ENCODE data around the gene CHD5. TPM values are rescaled to one million over a fixed set of nuclear protein-coding genes. Genes with fewer than 3 reads are reported as not detected.

CHD5 gene
- total and polyA plus RNA-seq, 2 of the 4 experiments (the other 2 are of a cell fraction) = under 0.01 to 0.09 TPM

- TF ChIP-seq, protein P1, sequence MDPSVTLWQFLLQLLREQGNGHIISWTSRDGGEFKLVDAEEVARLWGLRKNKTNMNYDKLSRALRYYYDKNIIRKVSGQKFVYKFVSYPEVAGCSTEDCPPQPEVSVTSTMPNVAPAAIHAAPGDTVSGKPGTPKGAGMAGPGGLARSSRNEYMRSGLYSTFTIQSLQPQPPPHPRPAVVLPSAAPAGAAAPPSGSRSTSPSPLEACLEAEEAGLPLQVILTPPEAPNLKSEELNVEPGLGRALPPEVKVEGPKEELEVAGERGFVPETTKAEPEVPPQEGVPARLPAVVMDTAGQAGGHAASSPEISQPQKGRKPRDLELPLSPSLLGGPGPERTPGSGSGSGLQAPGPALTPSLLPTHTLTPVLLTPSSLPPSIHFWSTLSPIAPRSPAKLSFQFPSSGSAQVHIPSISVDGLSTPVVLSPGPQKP (IDR thresholded peaks at IDR 0.05; ENCODE audit: borderline replicate concordance, low read depth, low read length) = no peak
Measured at GRCh38 chr1:6098303-6099215, 81.6 kb downstream of the CHD5 start (continued).

GRCh38 chr1:6097824-6098223 is 82.3 kb downstream of the CHD5 start:
- H3K27ac ChIP-seq (ENCODE audit: insufficient read depth, low read length) = no peak overlapping the region
- intact Hi-C loops (cut with micrococcal nuclease) (no loop called here), in situ Hi-C loops (cut with MboI; ENCODE audit: low sequenced_read_pairs) (no loop called here), dilution Hi-C loops (cut with HindIII; ENCODE audit: low sequenced_read_pairs, unreplicated experiment) (no loop called here)
- no peaks in the 10 kb centered on the region for H3K9me3 ChIP-seq (ENCODE audit: control insufficient read depth, insufficient read depth, low read length)
- H3K36me3 ChIP-seq (ENCODE audit: control insufficient read depth, insufficient read depth, low read length) = no peaks in the 10 kb centered on the region
- ChIA-PET POLR2A (ENCODE audit: unreplicated experiment) (no interaction called here), CTCF (no interaction called here)
- H3K79me1 ChIP-seq (ENCODE audit: low read depth in 1 of 2, low read length in 2 of 2) = no peaks in the 10 kb centered on the region
- ATAC-seq (ENCODE audit: low read depth) (no peak), DNase-seq (no peak)
- no peak overlapping the region for H4K91ac ChIP-seq (ENCODE audit: insufficient read depth, low read depth, low read length)
- no peak overlapping the region for H3K4me2 ChIP-seq (ENCODE audit: low read depth, low read length)
- no peak overlapping the region for H2BK120ac ChIP-seq (ENCODE audit: low read depth, low read length)
- H3K18ac ChIP-seq (ENCODE audit: low read depth, low read length) = no peak overlapping the region
- H2AK5ac ChIP-seq (ENCODE audit: low read depth, low read length) = no peak overlapping the region
- peaks cover 16% of the 10 kb centered on the region; the same call in 1 of the 2 replicates for H3K27me3 ChIP-seq (ENCODE audit: control insufficient read depth, insufficient read depth, low read length)
- no peak overlapping the region for H4K5ac ChIP-seq (ENCODE audit: low read depth, low read length)
- H3K56ac ChIP-seq (ENCODE audit: extremely low read depth, insufficient read depth, low read length) = no peak overlapping the region
- H4K8ac ChIP-seq (ENCODE audit: low read depth in 2 of 2, low read length in 2 of 2) = no peak overlapping the region
- no peaks in the 10 kb centered on the region for H4K20me1 ChIP-seq (ENCODE audit: insufficient read depth, low read length)
- no peak overlapping the region for H2BK15ac ChIP-seq (ENCODE audit: low read depth, low read length)
- BruUV-seq (replicated peaks) = no TSS peak
- no peak overlapping the region for H2BK20ac ChIP-seq (ENCODE audit: low read depth, low read length)
- 73% methylated on average over 14 of the region's 17 CpGs; no CpG with 5 or more reads in 1 of the 2 experiments for WGBS, 2 experiments (ENCODE audit: extremely low coverage in 2 of 2, insufficient read length in 1 of 2)
- no peak overlapping the region for H3K23ac ChIP-seq (ENCODE audit: low read depth, low read length)
- H2AK9ac ChIP-seq (replicated peaks; ENCODE audit: low read depth, low read length, poor library complexity) = no peak overlapping the region
- H3K9ac ChIP-seq (ENCODE audit: low read depth, low read length) = no peak overlapping the region
- no peak overlapping the region for H2AFZ ChIP-seq (replicated peaks; ENCODE audit: low read length, poor library complexity)
- H3K14ac ChIP-seq (replicated peaks; ENCODE audit: low read depth, low read length) = no peak overlapping the region
- no peak overlapping the region for H3K4ac ChIP-seq (ENCODE audit: low read depth, low read length)
- no peaks in the 10 kb centered on the region; the same call in 1 of the 2 replicates for H3K4me1 ChIP-seq (ENCODE audit: control insufficient read depth, insufficient read depth, low read length)
- H2BK5ac ChIP-seq (ENCODE audit: low read depth, low read length, poor library complexity, severe bottlenecking) = no peak overlapping the region
- H3K9me1 ChIP-seq (ENCODE audit: insufficient read depth, low read length) = no peaks in the 10 kb centered on the region
- no peak overlapping the region for H3K4me3 ChIP-seq (ENCODE audit: insufficient read depth, low read depth, low read length)
- TF ChIP-seq SMC3 (IDR thresholded peaks at IDR 0.05; ENCODE audit: low read depth, low read length) (no peak), MXI1 (IDR thresholded peaks at IDR 0.05; ENCODE audit: borderline replicate concordance, low read depth, low read length) (no peak), FOS (IDR thresholded peaks at IDR 0.05; ENCODE audit: low read depth, low read length) (no peak), RFX5 (IDR thresholded peaks at IDR 0.05; ENCODE audit: low read depth, low read length) (no peak), MAFK (IDR thresholded peaks at IDR 0.05; ENCODE audit: low read depth, low read length) (no peak), CHD1 (IDR thresholded peaks at IDR 0.05; ENCODE audit: low read depth, low read length) (no peak), POLR2A (IDR thresholded peaks at IDR 0.05; ENCODE audit: low read depth, low read length) (no peak), MAZ (IDR thresholded peaks at IDR 0.05; ENCODE audit: borderline replicate concordance, low read depth, low read length) (no peak), NFE2L2 (IDR thresholded peaks at IDR 0.05; ENCODE audit: low read depth, low read length) (no peak), RCOR1 (IDR thresholded peaks at IDR 0.05; ENCODE audit: insufficient replicate concordance, low read length) (no peak), BHLHE40 (IDR thresholded peaks at IDR 0.05; ENCODE audit: low read depth, low read length) (no peak)
- TF ChIP-seq, protein P2, sequence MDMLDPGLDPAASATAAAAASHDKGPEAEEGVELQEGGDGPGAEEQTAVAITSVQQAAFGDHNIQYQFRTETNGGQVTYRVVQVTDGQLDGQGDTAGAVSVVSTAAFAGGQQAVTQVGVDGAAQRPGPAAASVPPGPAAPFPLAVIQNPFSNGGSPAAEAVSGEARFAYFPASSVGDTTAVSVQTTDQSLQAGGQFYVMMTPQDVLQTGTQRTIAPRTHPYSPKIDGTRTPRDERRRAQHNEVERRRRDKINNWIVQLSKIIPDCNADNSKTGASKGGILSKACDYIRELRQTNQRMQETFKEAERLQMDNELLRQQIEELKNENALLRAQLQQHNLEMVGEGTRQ (IDR thresholded peaks at IDR 0.05; ENCODE audit: low read depth, low read length) = no peak
- TF ChIP-seq, protein P1 (IDR thresholded peaks at IDR 0.05; ENCODE audit: borderline replicate concordance, low read depth, low read length) = no peak

Measured in IMR-90 (cell line).